ENCODE measurements around the gene LZTS2.

Gene LZTS2

DNA sequence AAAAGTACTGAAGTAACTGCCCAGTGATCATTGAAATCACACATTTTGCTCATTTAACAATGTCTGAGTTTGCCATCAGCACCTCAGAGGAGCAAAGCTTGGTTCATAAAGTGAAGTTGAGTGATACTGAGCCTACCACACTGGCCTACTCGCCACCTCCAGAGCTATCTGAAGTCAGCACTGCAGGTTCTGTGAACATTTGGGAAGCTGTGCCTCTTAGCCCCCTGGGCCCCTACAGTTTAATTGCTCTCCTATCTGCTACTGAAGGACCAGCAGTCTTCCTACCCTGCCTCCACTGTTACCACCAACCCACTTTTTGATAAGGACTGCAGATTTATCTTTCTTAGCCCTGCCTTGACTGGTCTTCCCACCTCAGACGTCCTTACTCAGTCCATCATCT is 32.3 kb upstream of the LZTS2 start:
- DNase-seq (ENCODE audit: low read depth): no peak
- TF ChIP-seq, protein P1, sequence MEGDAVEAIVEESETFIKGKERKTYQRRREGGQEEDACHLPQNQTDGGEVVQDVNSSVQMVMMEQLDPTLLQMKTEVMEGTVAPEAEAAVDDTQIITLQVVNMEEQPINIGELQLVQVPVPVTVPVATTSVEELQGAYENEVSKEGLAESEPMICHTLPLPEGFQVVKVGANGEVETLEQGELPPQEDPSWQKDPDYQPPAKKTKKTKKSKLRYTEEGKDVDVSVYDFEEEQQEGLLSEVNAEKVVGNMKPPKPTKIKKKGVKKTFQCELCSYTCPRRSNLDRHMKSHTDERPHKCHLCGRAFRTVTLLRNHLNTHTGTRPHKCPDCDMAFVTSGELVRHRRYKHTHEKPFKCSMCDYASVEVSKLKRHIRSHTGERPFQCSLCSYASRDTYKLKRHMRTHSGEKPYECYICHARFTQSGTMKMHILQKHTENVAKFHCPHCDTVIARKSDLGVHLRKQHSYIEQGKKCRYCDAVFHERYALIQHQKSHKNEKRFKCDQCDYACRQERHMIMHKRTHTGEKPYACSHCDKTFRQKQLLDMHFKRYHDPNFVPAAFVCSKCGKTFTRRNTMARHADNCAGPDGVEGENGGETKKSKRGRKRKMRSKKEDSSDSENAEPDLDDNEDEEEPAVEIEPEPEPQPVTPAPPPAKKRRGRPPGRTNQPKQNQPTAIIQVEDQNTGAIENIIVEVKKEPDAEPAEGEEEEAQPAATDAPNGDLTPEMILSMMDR (IDR thresholded peaks at IDR 0.05; ENCODE audit: control insufficient read depth, insufficient read depth, low read depth, low read length, missing control alignments): no peak
- no peak overlapping the region for H3K4me3 ChIP-seq (ENCODE audit: control insufficient read depth, low read depth, low read length)

DNA sequence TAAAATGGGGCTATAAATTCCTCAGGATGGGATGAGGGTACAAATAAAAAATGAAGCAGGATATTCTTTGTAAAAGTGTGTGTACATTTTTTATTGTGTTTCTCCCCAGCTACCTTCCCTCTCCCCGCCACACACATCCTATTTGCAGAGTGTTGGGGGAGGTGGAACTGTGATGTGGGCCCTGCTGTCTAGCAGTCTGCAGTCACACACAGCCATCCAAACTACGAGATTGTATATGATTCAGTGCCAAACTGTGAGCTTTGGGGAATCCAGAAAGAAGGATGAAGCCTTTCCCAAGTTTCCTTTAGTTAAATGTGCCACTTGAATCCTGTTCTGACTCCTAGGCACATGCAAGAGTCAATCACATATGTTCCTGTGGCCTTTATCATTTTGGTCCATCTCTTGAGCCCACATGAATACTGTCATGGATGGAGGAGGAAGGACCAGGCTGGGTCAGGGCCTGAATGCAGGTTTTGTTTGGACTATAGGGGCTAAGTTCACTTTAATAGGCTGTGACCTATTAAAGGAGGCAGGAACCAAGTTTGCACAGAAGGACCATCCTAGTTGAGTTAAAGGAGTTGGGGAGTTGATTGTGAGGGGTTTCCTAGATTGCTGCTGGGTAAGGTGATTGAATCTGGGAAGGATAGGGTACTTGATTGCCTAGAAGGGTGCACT is 31.4 kb upstream of the LZTS2 start:
- DNase-seq (ENCODE audit: low read depth): no peak
- H3K4me3 ChIP-seq (ENCODE audit: control insufficient read depth, low read depth, low read length): no peak overlapping the region
- TF ChIP-seq, protein P1 (IDR thresholded peaks at IDR 0.05; ENCODE audit: control insufficient read depth, insufficient read depth, low read depth, low read length, missing control alignments): no peak

DNA sequence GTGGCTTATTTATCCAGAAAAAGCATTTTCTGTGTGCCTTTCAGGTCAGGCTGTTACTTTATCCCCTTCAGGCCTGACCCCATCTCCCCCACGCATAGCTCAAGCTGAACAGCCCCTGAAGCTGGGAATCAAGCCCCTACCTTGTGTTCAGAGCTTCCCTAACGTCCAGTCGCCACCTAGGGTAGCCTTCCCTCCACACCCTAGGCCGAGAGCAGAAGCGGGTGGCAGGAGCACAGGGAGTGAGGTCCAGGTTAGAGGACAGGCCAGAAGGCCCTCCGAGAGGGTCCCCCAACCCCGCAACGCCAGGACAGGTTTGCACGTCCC is 30.8 kb upstream of the LZTS2 start:
- no peak for DNase-seq (ENCODE audit: low read depth)
- H3K4me3 ChIP-seq (ENCODE audit: control insufficient read depth, low read depth, low read length): peak overlapping the region; percentile 45
- TF ChIP-seq, protein P1 (IDR thresholded peaks at IDR 0.05; ENCODE audit: control insufficient read depth, insufficient read depth, low read depth, low read length, missing control alignments): no peak

DNA sequence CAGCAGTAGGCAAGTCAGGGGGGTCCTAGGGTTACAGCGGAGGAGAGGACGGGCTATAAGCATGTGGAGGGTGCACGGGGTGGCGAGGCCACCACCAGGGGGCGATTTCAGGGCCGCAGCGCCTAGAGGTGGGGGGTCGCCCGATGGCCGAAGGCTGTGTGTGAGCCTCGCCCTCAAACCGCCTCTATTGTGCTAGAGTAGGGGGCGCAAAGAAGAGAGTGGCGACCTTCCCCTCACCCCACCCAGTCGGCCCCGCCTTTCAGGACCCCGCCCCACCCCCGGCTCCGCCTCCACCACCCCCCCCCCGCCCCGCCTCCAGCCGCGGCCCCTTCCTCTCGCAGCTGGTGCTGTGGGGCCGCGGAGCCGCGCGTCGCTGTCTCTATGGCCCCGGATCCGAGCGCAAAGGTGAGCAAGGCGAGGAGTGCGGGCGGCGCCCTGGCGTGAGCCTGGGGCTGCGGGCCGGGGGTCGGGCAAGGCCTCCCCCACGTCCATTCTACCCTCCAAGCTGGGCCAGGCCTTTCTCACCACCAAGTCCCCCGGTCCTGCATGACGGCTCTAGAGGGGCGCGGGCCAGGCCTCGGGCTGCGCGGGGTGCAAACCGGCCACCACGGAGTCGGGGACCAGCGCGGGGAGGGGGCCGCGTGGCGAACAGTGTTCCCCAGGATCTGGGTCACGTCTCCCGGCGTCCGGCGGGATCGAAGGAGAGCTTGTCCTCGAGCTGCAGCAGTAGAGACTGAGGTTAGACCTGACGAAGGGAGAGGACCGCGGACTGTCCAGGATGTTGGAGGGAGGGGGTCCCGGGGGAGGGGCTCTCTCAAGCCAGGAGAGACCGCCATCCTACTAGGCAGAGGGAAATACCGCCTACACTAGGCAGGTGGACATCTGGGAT is 30.2 kb upstream of the LZTS2 start, which contains the start of gene SEMA4G:
TSS of gene SEMA4G (plus strand) at position 318 of the 889 bp plus-strand sequence. CDS start 3,409 bp downstream, outside the sequence.
- no peak for DNase-seq (ENCODE audit: low read depth)

DNA sequence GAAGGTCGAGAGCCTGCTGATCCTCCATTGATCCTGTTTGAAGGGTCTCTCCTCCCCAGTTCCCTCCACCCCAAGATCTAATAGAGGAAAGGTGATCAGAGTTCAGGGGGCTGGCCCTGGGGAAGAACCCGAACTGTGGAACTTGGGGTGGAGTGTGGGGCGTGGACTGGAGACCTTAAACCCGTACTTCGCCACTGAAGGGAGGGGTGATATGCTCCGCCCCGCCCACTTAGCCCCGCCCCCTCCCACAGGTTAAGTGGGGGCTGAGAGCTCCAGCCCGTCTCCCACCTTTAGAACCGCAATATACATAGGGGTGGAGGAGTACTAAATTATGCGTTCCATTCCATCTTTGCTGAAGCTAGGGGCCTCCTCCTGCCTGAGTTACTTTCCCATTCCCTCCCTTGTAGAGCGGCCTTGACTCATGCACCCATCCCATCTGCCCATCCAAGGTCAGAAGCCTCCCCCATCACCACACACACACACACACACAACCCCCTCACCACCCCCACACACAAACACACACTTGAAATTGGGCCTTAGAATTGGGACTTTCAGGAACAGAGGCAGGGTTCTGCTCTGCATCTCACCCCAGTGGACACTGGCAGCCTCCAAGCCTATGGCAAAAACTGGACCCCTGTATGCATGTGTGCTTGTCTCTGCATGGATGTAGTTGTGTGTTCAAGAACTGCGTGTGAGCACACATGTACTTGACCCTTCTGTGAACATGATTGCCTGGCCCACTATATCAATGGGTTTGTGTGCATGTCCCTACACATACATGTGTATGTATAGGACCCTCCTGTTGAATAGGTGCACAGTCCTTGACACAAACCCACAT is 29.3 kb upstream of the LZTS2 start:
- H3K4me3 ChIP-seq (ENCODE audit: control insufficient read depth, low read depth, low read length): no peak overlapping the region
- TF ChIP-seq, protein P1 (IDR thresholded peaks at IDR 0.05; ENCODE audit: control insufficient read depth, insufficient read depth, low read depth, low read length, missing control alignments): no peak

More for the DNA sequence above, 30.2 kb upstream of the LZTS2 start, which contains the start of gene SEMA4G:
- peak within 1 kb of the TSS; percentile 45 for H3K4me3 ChIP-seq (ENCODE audit: control insufficient read depth, low read depth, low read length)
- TF ChIP-seq, protein P1 (IDR thresholded peaks at IDR 0.05; ENCODE audit: control insufficient read depth, insufficient read depth, low read depth, low read length, missing control alignments): peak; percentile 83

More for the DNA sequence above, 29.3 kb upstream of the LZTS2 start:
- DNase-seq (ENCODE audit: low read depth): no peak

All from AG09309 (cell line).